NT2/D1 (cell line): Measurements from ENCODE around the gene SIRT2.
A peak's percentile ranks its signal among the peaks of the same experiment; 100 is the strongest.
"Not testable (repeated sequence)": the region's sequence is repeated elsewhere in the genome, so short reads cannot be mapped to it uniquely, and the experiment has no call there.

Experiments
- DNase-seq: peaks from one replicate; pipeline ENCODE4 v3.0.0-alpha.2; 2011; ENCODE audit warnings: low read depth, low spot score
- H3K27me3 ChIP-seq: 2 replicates; pipeline ENCODE4 v1.6.0; 2011; ENCODE audit warnings: mild to moderate bottlenecking; ENCODE audit not compliant: insufficient read length, insufficient read depth
- H3K36me3 ChIP-seq: 2 replicates; pipeline ENCODE4 v1.6.1; 2011; ENCODE audit warnings: mild to moderate bottlenecking, low read length, mixed read lengths; ENCODE audit not compliant: insufficient read depth, insufficient read length
- H3K4me1 ChIP-seq: 2 replicates; pipeline ENCODE4 v1.5.1; 2011; ENCODE audit not compliant: insufficient read depth, insufficient read length
- H3K4me3 ChIP-seq: 2 replicates; pipeline ENCODE4 v1.5.1; 2011; ENCODE audit warnings: low read depth; ENCODE audit not compliant: insufficient read length
- H3K9ac ChIP-seq: 2 replicates; pipeline ENCODE4 v1.6.0; 2011; ENCODE audit warnings: low read depth; ENCODE audit not compliant: insufficient read length
- H3K9me3 ChIP-seq: 2 replicates; pipeline ENCODE4 v1.5.1; 2011; ENCODE audit warnings: mild to moderate bottlenecking, low read length; ENCODE audit not compliant: insufficient read depth
- SUZ12 ChIP-seq: IDR thresholded peaks from 2 replicates; pipeline ENCODE4 v1.6.1; 2011; ENCODE audit not compliant: insufficient read length, insufficient read depth; ENCODE audit errors: extremely low read depth
- YY1 ChIP-seq: IDR thresholded peaks from 2 replicates; pipeline ENCODE4 v1.6.1; 2011; ENCODE audit not compliant: insufficient read length, insufficient read depth
- ZNF274 ChIP-seq: IDR thresholded peaks from 2 replicates; pipeline ENCODE4 v1.6.1; 2011; ENCODE audit warnings: mild to moderate bottlenecking, low read depth, low read length

The SIRT2 gene

GRCh38 chr19:38869836-38870607, 29.4 kb downstream of the SIRT2 start:
- Histone ChIP-seq H3K4me3 (peak overlapping the region; percentile 34), H3K4me1 (peaks cover 4% of the 10 kb centered on the region)

GRCh38 chr19:38869160-38869835, 30.1 kb downstream of the SIRT2 start:
- Histone ChIP-seq H3K4me1 (peaks cover 4% of the 10 kb centered on the region), H3K36me3 (no peaks in the 10 kb centered on the region), H3K9me3 (no peaks in the 10 kb centered on the region), H3K27me3 (peaks cover 7% of the 10 kb centered on the region), H3K9ac (peak overlapping the region; percentile 64), H3K4me3 (peak overlapping the region; percentile 34)
- no peak for DNase-seq
- TF ChIP-seq ZNF274, result no peak
- no peak for TF ChIP-seq YY1
- TF ChIP-seq SUZ12, result no peak

More at GRCh38 chr19:38869836-38870607, 29.4 kb downstream of the SIRT2 start:
- Histone ChIP-seq H3K9ac (peak overlapping the region; percentile 64), H3K9me3 (no peaks in the 10 kb centered on the region), H3K27me3 (peaks cover 7% of the 10 kb centered on the region), H3K36me3 (no peaks in the 10 kb centered on the region)
- DNase-seq, result no peak
- no peak for TF ChIP-seq YY1
- no peak for TF ChIP-seq SUZ12
- TF ChIP-seq ZNF274, result no peak

GRCh38 chr19:38868551-38868950, 30.9 kb downstream of the SIRT2 start:
- H3K4me1 ChIP-seq, result peaks cover 4% of the 10 kb centered on the region
- no peaks in the 10 kb centered on the region for H3K9me3 ChIP-seq
- no peak overlapping the region for H3K9ac ChIP-seq
- peaks cover 7% of the 10 kb centered on the region for H3K27me3 ChIP-seq
- H3K4me3 ChIP-seq, result no peak overlapping the region
- H3K36me3 ChIP-seq, result no peaks in the 10 kb centered on the region
- no peak for DNase-seq
- TF ChIP-seq ZNF274, result no peak
- TF ChIP-seq SUZ12, result no peak
- TF ChIP-seq YY1, result no peak

- H3K27me3 ChIP-seq, result peaks cover 7% of the 10 kb centered on the region
Observed at GRCh38 chr19:38867171-38867780, 32.1 kb downstream of the SIRT2 start.

GRCh38 chr19:38862321-38863059, 36.9 kb downstream of the SIRT2 start:
- Histone ChIP-seq H3K36me3 (no peaks in the 10 kb centered on the region), H3K9me3 (no peaks in the 10 kb centered on the region), H3K4me3 (no peak overlapping the region), H3K9ac (no peak overlapping the region), H3K27me3 (no peaks in the 10 kb centered on the region), H3K4me1 (peaks cover 2% of the 10 kb centered on the region)
- TF ChIP-seq YY1 (no peak), SUZ12 (no peak), ZNF274 (no peak)
- no peak for DNase-seq

More at GRCh38 chr19:38867171-38867780, 32.1 kb downstream of the SIRT2 start:
- no peak overlapping the region for H3K9ac ChIP-seq
- H3K9me3 ChIP-seq, result no peaks in the 10 kb centered on the region
- no peak overlapping the region for H3K4me3 ChIP-seq
- DNase-seq, result no peak
- H3K4me1 ChIP-seq, result peaks cover 4% of the 10 kb centered on the region
- no peaks in the 10 kb centered on the region for H3K36me3 ChIP-seq
- TF ChIP-seq YY1 (no peak), SUZ12 (no peak), ZNF274 (no peak)

- DNase-seq, result no peak
- Histone ChIP-seq H3K4me1 (peaks cover 2% of the 10 kb centered on the region), H3K9ac (no peak overlapping the region), H3K27me3 (no peaks in the 10 kb centered on the region), H3K36me3 (no peaks in the 10 kb centered on the region), H3K9me3 (0 out of 2 replicates have a peak, but pooled peaks cover 6% of the 10 kb centered on the region), H3K4me3 (no peak overlapping the region)
- no peak for TF ChIP-seq SUZ12
- no peak for TF ChIP-seq ZNF274
- TF ChIP-seq YY1, result no peak
Observed at GRCh38 chr19:38861368-38861767, 38.0 kb downstream of the SIRT2 start.

- H3K4me1 ChIP-seq, H3K4me3 ChIP-seq, H3K27me3 ChIP-seq: not testable (repeated sequence)
Observed at GRCh38 chr19:38859631-38860204, 39.7 kb downstream of the SIRT2 start.

More at GRCh38 chr19:38859631-38860204, 39.7 kb downstream of the SIRT2 start:
- H3K9ac ChIP-seq, DNase-seq, H3K36me3 ChIP-seq, H3K9me3 ChIP-seq: not testable (repeated sequence)
